Spinal cord (tissue), 10 donors: Measurements from ENCODE around the gene SERPINA3. TPM values are rescaled to one million over a fixed set of nuclear protein-coding genes. Genes with fewer than 3 reads are reported as not detected.

Source experiments
- DNase-seq, 6 donors: peaks; one replicate each; pipeline versions ENCODE4 v3.0.0 to v3.0.0-alpha.2; 2013 to 2015; ENCODE audit warnings: low spot score in 6 of 6, low read depth in 4 of 6
- H3K27ac ChIP-seq: one replicate; pipeline ENCODE4 v1.5.1; 2013; ENCODE audit warnings: low read depth, low read length, control low read depth
- H3K27me3 ChIP-seq: one replicate; pipeline ENCODE4 v1.6.1; 2013; ENCODE audit warnings: low read length; ENCODE audit not compliant: control insufficient read depth, insufficient read depth
- H3K36me3 ChIP-seq: one replicate; pipeline ENCODE4 v1.6.1; 2013; ENCODE audit warnings: low read length; ENCODE audit not compliant: control insufficient read depth, insufficient read depth
- H3K4me1 ChIP-seq: one replicate; pipeline ENCODE4 v1.6.1; 2013; ENCODE audit warnings: low read length; ENCODE audit not compliant: control insufficient read depth, insufficient read depth
- H3K4me3 ChIP-seq: one replicate; pipeline ENCODE4 v1.5.1; 2013; ENCODE audit warnings: low read depth, low read length, control low read depth
- H3K9me3 ChIP-seq: one replicate; pipeline ENCODE4 v1.6.1; 2013; ENCODE audit warnings: low read length; ENCODE audit not compliant: control insufficient read depth, insufficient read depth
- WGBS: methylation state at CpG from one replicate; pipeline ENCODE4 v1.1.5; 2013; ENCODE audit warnings: missing lambda C conversion rate; ENCODE audit not compliant: insufficient coverage; 5-methylcytosine and 5-hydroxymethylcytosine counted together
- polyA plus RNA-seq, 2 donors: library from polyadenylated mRNA; unstranded; fragments of 120-200 nt; gene quantifications; one replicate each; pipeline ENCODE4 v1.2.1, GENCODE V29; 2013; ENCODE audit not compliant: insufficient read length in 2 of 2
- total RNA-seq, 2 donors: library from RNA; depleted of rRNA in 1 of 2; stranded (reverse); fragments of 120-200 nt in 1 of 2; fragments of >200 nt in 1 of 2; gene quantifications; one replicate each; pipeline versions ENCODE4 v1.2.3 to v1.2.4, GENCODE V29; 2013 to 2014
- donor health status: healthy.

SERPINA3 gene
- total and polyA plus RNA-seq, 4 donors, result 0.78 to 3.0 (median 1.2) TPM

DNA sequence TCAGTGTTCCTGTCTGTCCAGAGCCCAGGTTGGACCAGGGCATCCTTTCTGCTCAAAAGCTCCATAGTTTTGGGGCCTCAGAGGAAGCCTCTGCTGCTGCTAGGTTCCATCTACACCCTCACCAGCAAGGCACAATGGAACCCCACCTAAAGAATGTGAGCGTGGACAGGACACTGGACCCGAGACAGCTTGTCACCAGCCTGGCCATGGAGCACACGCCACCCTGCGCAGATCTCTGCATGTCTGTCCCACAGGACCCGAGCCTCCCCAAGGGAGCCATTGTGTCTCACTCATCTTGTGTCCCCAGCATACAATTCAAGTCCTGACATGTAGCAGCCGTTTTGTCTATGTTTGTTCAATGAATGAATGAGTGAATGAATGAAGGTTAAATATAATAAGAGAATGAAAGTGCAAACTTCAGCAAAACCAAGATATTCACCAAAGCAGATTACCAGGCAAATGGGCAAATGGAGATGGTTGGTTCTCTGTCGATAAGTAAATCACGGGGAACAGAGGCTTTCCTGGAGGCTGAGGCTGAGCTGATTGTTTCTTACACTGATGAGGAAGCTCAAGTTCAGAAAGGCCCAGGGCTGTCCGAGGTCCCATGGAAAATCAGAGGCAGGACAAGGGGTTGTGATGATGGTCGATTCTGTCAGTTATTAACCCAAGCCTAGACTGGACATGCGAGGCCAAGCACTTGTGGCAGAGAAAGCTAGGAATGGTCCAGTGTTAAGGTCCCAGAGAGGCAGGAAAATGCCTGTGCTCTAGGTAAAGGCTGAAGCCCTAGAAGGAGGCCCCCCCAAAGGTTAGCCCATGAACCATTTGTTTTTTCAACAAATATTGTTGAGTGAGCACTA lies 27.0 kb downstream of the SERPINA3 start:
- no peak overlapping the region for H3K27ac ChIP-seq
- H3K27me3 ChIP-seq, result no peaks in the 10 kb centered on the region
- 84% methylated on average over 9 of the region's 11 CpGs for WGBS
- no peaks in the 10 kb centered on the region for H3K9me3 ChIP-seq
- H3K4me1 ChIP-seq, result no peaks in the 10 kb centered on the region
- H3K36me3 ChIP-seq, result no peaks in the 10 kb centered on the region
- no peak for DNase-seq
- no peak overlapping the region for H3K4me3 ChIP-seq

DNA sequence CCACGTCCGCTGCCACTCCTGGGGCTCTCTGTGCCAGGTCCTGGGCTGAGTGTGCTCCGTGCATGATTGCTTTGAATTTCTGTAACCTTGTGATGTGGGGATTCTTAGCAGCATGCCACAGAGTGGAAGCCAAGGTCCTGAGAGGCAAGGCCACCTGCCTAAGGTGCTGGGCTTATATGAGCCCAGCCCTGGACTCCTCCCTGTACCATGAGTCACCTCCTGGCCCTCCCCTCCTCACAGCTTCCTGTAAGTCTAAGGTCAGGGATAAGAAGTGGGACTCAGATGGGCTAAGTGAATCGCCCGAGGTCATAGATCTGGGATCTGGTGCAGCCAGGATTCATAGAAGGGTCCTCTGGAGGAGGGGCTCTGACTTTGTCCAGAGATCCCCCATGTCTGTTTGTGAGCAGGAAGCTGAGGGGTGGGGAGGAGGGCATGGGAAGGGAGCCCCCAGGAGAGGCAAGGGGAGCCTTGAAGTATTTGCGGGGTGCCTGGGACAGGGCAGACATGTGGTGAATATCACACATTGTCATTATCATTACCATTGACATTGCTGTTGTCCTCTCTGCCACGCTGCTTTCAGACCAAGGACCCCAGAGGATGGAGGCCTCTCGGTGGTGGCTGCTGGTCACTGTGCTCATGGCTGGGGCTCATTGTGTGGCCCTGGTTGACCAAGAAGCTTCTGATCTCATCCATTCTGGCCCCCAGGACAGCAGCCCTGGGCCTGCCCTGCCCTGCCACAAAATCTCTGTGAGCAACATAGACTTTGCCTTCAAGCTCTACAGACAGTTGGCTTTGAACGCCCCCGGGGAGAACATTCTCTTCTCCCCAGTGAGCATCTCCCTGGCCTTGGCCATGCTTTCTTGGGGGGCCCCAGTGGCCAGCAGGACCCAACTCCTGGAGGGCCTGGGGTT lies 28.8 kb downstream of the SERPINA3 start:
- no peaks in the 10 kb centered on the region for H3K27me3 ChIP-seq
- no peaks in the 10 kb centered on the region for H3K36me3 ChIP-seq
- no peak for DNase-seq
- no peaks in the 10 kb centered on the region for H3K9me3 ChIP-seq
- no peak overlapping the region for H3K4me3 ChIP-seq
- WGBS, result 90% methylated on average over 10 of the region's 10 CpGs
- no peaks in the 10 kb centered on the region for H3K4me1 ChIP-seq
- H3K27ac ChIP-seq, result no peak overlapping the region

DNA sequence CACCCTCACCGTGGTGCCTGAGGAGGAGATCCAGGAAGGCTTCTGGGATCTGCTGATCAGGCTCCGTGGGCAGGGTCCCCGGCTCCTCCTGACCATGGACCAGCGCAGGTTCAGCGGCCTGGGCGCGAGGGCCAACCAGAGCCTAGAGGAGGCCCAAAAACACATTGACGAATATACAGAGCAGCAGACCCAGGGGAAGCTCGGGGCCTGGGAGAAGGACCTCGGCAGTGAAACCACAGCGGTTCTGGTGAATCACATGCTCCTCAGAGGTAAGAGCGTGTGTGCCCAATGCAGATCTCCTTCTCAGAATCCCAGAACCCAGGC lies 29.4 kb downstream of the SERPINA3 start:
- no peak overlapping the region for H3K27ac ChIP-seq
- H3K36me3 ChIP-seq, result no peaks in the 10 kb centered on the region
- no peak for DNase-seq
- H3K4me1 ChIP-seq, result no peaks in the 10 kb centered on the region
- H3K9me3 ChIP-seq, result no peaks in the 10 kb centered on the region
- no peaks in the 10 kb centered on the region for H3K27me3 ChIP-seq
- 98% methylated on average over 12 of the region's 12 CpGs for WGBS
- H3K4me3 ChIP-seq, result no peak overlapping the region

- Histone ChIP-seq H3K27me3 (no peaks in the 10 kb centered on the region), H3K9me3 (no peaks in the 10 kb centered on the region), H3K27ac (no peak overlapping the region), H3K36me3 (no peaks in the 10 kb centered on the region), H3K4me1 (no peaks in the 10 kb centered on the region), H3K4me3 (no peak overlapping the region)
- 88% methylated on average over 13 of the region's 18 CpGs for WGBS
- no peak for DNase-seq
Measured at GRCh38 chr14:94643316-94644101, 31.3 kb downstream of the SERPINA3 start.

- no peaks in the 10 kb centered on the region for H3K4me1 ChIP-seq
- no peak overlapping the region for H3K4me3 ChIP-seq
- no peak for DNase-seq
- H3K36me3 ChIP-seq, result no peaks in the 10 kb centered on the region
- 90% methylated on average over 4 of the region's 4 CpGs for WGBS
- H3K27ac ChIP-seq, result no peak overlapping the region
- H3K27me3 ChIP-seq, result no peaks in the 10 kb centered on the region
- no peaks in the 10 kb centered on the region for H3K9me3 ChIP-seq
Measured at GRCh38 chr14:94644102-94644535, 31.9 kb downstream of the SERPINA3 start.

GRCh38 chr14:94646066-94646465 lies 33.9 kb downstream of the SERPINA3 start:
- no peak overlapping the region for H3K27ac ChIP-seq
- H3K4me1 ChIP-seq, result no peaks in the 10 kb centered on the region
- H3K36me3 ChIP-seq, result no peaks in the 10 kb centered on the region
- H3K4me3 ChIP-seq, result no peak overlapping the region
- H3K9me3 ChIP-seq, result no peaks in the 10 kb centered on the region
- no peak for DNase-seq
- 95% methylated on average over 2 of the region's 2 CpGs for WGBS
- no peaks in the 10 kb centered on the region for H3K27me3 ChIP-seq

DNA sequence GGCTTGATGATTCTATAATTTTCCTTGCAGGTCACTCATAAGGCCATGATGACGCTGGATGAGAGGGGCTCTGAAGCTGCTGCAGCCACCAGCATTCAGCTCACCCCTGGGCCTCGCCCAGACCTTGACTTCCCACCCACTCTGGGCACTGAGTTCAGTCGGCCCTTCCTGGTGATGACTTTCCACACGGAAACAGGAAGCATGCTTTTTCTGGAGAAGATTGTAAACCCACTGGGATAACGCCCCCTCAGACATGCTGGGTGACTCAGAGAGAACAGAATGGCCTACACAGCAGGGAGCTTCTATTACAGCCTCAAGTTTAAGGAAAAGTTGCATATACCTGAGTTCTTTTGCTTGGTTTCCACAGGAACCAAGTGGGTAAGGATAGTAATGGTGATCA lies 34.3 kb downstream of the SERPINA3 start:
- no peak overlapping the region for H3K4me3 ChIP-seq
- no peaks in the 10 kb centered on the region for H3K27me3 ChIP-seq
- no peaks in the 10 kb centered on the region for H3K36me3 ChIP-seq
- 67% methylated on average over 5 of the region's 5 CpGs for WGBS
- no peak for DNase-seq
- H3K9me3 ChIP-seq, result no peaks in the 10 kb centered on the region
- H3K4me1 ChIP-seq, result no peaks in the 10 kb centered on the region
- H3K27ac ChIP-seq, result no peak overlapping the region

GRCh38 chr14:94648801-94649200 lies 36.6 kb downstream of the SERPINA3 start:
- WGBS, result 100% methylated on average over 4 of the region's 4 CpGs

More at GRCh38 chr14:94648801-94649200, 36.6 kb downstream of the SERPINA3 start:
- no peaks in the 10 kb centered on the region for H3K27me3 ChIP-seq
- no peaks in the 10 kb centered on the region for H3K36me3 ChIP-seq
- H3K9me3 ChIP-seq, result no peaks in the 10 kb centered on the region
- H3K27ac ChIP-seq, result no peak overlapping the region
- H3K4me3 ChIP-seq, result no peak overlapping the region
- no peaks in the 10 kb centered on the region for H3K4me1 ChIP-seq
- DNase-seq, result no peak
